Skeletal muscle cell (primary cell): Measurements from ENCODE around the gene POTEF.
"Not testable (repeated sequence)": the region's sequence is repeated elsewhere in the genome, so short reads cannot be mapped to it uniquely, and the experiment has no call there.

Experiments used
- DNase-seq: peaks from one replicate; pipeline ENCODE4 v3.0.0-alpha.2; 2010; ENCODE audit warnings: low read depth
- H3K4me3 ChIP-seq: 2 replicates; pipeline ENCODE4 v1.5.1; 2011; ENCODE audit warnings: low read depth, mild to moderate bottlenecking, control low read depth, low read length, moderate library complexity

The POTEF gene

GRCh38 chr2:130136546-130136945 is 7.5 kb upstream of the POTEF start:
- not testable (repeated sequence) for H3K4me3 ChIP-seq, DNase-seq

GRCh38 chr2:130135692-130136541 is 6.9 kb upstream of the POTEF start:
- DNase-seq, result no peak
- H3K4me3 ChIP-seq, result no peak overlapping the region

- not testable (repeated sequence) for H3K4me3 ChIP-seq, DNase-seq
Observed at GRCh38 chr2:130128464-130128863, 558 bp downstream of the POTEF start.

GRCh38 chr2:130127726-130128125 is 1.3 kb downstream of the POTEF start:
- not testable (repeated sequence) for H3K4me3 ChIP-seq, DNase-seq

GRCh38 chr2:130120924-130121323 is 8.1 kb downstream of the POTEF start:
- DNase-seq, H3K4me3 ChIP-seq: not testable (repeated sequence)

GRCh38 chr2:130102597-130103363 is 26.2 kb downstream of the POTEF start:
- not testable (repeated sequence) for H3K4me3 ChIP-seq, DNase-seq

- not testable (repeated sequence) for DNase-seq, H3K4me3 ChIP-seq
Observed at GRCh38 chr2:130062645-130063044, 66.4 kb downstream of the POTEF start.

GRCh38 chr2:130059982-130060381 is 69.0 kb downstream of the POTEF start:
- H3K4me3 ChIP-seq, DNase-seq: not testable (repeated sequence)

- not testable (repeated sequence) for H3K4me3 ChIP-seq
Observed at GRCh38 chr2:130056336-130056735, 72.7 kb downstream of the POTEF start.

GRCh38 chr2:130053217-130053911 is 75.7 kb downstream of the POTEF start:
- H3K4me3 ChIP-seq, DNase-seq: not testable (repeated sequence)

More at GRCh38 chr2:130056336-130056735, 72.7 kb downstream of the POTEF start:
- DNase-seq, result not testable (repeated sequence)

GRCh38 chr2:130052376-130052775 is 76.6 kb downstream of the POTEF start:
- H3K4me3 ChIP-seq, DNase-seq: not testable (repeated sequence)

GRCh38 chr2:130048422-130048821 is 80.6 kb downstream of the POTEF start:
- DNase-seq, H3K4me3 ChIP-seq: not testable (repeated sequence)

GRCh38 chr2:130038265-130038603 is 90.8 kb downstream of the POTEF start:
- DNase-seq, H3K4me3 ChIP-seq: not testable (repeated sequence)

- H3K4me3 ChIP-seq, DNase-seq: not testable (repeated sequence)
Observed at GRCh38 chr2:130025931-130026330, 103.1 kb downstream of the POTEF start.
